ENCODE measurements around the gene CDK16.

DNA sequence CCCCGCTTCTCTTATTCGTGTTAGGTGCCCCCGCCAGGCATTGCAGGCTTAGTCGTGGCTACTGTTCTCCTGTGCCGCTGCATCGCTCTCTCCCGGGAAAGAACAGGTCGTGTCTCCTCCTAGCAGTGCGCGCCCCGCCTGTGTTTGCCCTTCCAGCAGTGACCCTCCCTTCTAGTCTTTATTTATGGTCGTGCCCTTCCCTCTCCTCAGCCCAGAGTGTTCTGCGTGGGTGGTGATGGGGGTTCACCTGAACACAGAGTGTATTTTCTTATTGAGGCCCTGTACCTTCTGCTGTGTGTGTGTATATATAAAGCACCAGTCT is 29.5 kb downstream of the CDK16 start:
- TF ChIP-seq ZNF561 (CRISPR knock-in tag; conservative IDR thresholded peaks at IDR 0.05) (no peak), HNRNPH1 (optimal IDR thresholded peaks at IDR 0.05; ENCODE audit: low read depth, low read length) (no peak), CHD4 (IDR thresholded peaks at IDR 0.05; ENCODE audit: insufficient read depth, insufficient replicate concordance, low read depth, low read length, poor library complexity, severe bottlenecking) (no peak), POLR2A (conservative IDR thresholded peaks at IDR 0.05) (no peak), BCOR (IDR thresholded peaks at IDR 0.05) (no peak), ZZZ3 (IDR thresholded peaks at IDR 0.05) (no peak), PRMT5 (CRISPR knock-in tag; IDR thresholded peaks at IDR 0.05) (no peak), PHB2 (IDR thresholded peaks at IDR 0.05; ENCODE audit: low read depth) (no peak), SPI1 (IDR thresholded peaks at IDR 0.05; ENCODE audit: borderline replicate concordance, low read depth, low read length) (no peak), EGR1 (conservative IDR thresholded peaks at IDR 0.05) (no peak)
- TF ChIP-seq, protein P1, sequence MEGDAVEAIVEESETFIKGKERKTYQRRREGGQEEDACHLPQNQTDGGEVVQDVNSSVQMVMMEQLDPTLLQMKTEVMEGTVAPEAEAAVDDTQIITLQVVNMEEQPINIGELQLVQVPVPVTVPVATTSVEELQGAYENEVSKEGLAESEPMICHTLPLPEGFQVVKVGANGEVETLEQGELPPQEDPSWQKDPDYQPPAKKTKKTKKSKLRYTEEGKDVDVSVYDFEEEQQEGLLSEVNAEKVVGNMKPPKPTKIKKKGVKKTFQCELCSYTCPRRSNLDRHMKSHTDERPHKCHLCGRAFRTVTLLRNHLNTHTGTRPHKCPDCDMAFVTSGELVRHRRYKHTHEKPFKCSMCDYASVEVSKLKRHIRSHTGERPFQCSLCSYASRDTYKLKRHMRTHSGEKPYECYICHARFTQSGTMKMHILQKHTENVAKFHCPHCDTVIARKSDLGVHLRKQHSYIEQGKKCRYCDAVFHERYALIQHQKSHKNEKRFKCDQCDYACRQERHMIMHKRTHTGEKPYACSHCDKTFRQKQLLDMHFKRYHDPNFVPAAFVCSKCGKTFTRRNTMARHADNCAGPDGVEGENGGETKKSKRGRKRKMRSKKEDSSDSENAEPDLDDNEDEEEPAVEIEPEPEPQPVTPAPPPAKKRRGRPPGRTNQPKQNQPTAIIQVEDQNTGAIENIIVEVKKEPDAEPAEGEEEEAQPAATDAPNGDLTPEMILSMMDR (IDR thresholded peaks at IDR 0.05 in 2 of 3, conservative IDR thresholded peaks at IDR 0.05 in 1 of 3; ENCODE audit: insufficient read depth in 2 of 3, low read depth in 1 of 3, low read length in 3 of 3), result no peak
- TF ChIP-seq, protein P2, sequence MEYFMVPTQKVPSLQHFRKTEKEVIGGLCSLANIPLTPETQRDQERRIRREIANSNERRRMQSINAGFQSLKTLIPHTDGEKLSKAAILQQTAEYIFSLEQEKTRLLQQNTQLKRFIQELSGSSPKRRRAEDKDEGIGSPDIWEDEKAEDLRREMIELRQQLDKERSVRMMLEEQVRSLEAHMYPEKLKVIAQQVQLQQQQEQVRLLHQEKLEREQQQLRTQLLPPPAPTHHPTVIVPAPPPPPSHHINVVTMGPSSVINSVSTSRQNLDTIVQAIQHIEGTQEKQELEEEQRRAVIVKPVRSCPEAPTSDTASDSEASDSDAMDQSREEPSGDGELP (CRISPR knock-in tag; IDR thresholded peaks at IDR 0.05; ENCODE audit: borderline replicate concordance), result no peak
- TF ChIP-seq, protein P3, sequence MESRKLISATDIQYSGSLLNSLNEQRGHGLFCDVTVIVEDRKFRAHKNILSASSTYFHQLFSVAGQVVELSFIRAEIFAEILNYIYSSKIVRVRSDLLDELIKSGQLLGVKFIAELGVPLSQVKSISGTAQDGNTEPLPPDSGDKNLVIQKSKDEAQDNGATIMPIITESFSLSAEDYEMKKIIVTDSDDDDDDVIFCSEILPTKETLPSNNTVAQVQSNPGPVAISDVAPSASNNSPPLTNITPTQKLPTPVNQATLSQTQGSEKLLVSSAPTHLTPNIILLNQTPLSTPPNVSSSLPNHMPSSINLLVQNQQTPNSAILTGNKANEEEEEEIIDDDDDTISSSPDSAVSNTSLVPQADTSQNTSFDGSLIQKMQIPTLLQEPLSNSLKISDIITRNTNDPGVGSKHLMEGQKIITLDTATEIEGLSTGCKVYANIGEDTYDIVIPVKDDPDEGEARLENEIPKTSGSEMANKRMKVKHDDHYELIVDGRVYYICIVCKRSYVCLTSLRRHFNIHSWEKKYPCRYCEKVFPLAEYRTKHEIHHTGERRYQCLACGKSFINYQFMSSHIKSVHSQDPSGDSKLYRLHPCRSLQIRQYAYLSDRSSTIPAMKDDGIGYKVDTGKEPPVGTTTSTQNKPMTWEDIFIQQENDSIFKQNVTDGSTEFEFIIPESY (CRISPR knock-in tag; IDR thresholded peaks at IDR 0.05), result no peak
- TF ChIP-seq, protein P4, sequence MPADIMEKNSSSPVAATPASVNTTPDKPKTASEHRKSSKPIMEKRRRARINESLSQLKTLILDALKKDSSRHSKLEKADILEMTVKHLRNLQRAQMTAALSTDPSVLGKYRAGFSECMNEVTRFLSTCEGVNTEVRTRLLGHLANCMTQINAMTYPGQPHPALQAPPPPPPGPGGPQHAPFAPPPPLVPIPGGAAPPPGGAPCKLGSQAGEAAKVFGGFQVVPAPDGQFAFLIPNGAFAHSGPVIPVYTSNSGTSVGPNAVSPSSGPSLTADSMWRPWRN (IDR thresholded peaks at IDR 0.05; ENCODE audit: low read depth), result no peak
